ENCODE data around the gene KDM6A.

- TF ChIP-seq ETS1 (CRISPR knock-in tag; IDR thresholded peaks at IDR 0.05) (no peak), SIX1 (CRISPR knock-in tag; IDR thresholded peaks at IDR 0.05; ENCODE audit: borderline replicate concordance) (no peak), ADNP (CRISPR knock-in tag; IDR thresholded peaks at IDR 0.05) (no peak), HMG20A (CRISPR knock-in tag; IDR thresholded peaks at IDR 0.05; ENCODE audit: borderline replicate concordance) (no peak), ZNF337 (CRISPR knock-in tag; IDR thresholded peaks at IDR 0.05; ENCODE audit: borderline replicate concordance, low read depth) (no peak)
These were observed 25.6 kb downstream of the KDM6A start for GRCh38 chrX:44898411-44899221.
